Measurements from ENCODE around the gene GPC3.
A peak's percentile ranks its signal among the peaks of the same experiment; 100 is the strongest.
"Not testable (repeated sequence)": the region's sequence is repeated elsewhere in the genome, so short reads cannot be mapped to it uniquely, and the experiment has no call there.

The GPC3 gene

DNA sequence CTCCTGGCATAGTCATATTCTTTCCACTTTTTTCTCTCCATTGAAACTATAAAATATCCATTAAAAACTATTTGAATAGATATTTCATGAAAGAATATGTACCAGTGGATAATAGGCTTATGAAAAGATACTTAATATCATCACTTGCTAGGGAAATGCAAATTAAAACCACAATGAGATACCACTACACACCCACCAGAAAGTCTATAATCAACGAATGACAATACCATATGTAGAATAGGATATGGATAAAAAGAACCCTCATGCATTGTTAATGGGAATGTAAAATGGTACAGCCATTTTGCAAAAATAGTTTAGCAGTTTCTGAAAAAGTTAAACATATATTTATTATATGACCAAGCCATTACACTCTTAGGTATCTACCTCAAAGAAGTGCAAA lies 351.4 kb downstream of the GPC3 start:
- intact Hi-C loops (cut with DNase I), result no loop called here
- DNase-seq, result no peak

DNA sequence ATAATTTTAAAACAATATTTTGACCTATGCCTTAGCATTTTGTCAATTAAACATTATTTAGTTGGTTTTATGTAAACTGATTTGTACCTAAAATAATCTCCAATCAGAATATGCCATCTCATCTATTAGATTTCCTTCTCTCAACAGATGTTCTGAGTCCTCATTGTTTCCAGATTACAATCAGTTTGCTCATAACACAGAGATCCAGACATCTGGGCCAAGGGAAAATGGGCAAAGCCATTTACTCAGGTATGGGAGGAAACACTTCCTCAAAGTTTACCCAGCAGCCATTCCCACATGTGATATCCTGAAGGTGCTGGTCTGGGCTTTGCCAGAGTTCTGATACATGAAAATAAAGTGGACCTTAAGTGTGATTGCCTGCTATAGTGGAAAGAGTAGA lies 352.2 kb downstream of the GPC3 start:
- no peak for DNase-seq
- intact Hi-C loops (cut with DNase I), result no loop called here

DNA sequence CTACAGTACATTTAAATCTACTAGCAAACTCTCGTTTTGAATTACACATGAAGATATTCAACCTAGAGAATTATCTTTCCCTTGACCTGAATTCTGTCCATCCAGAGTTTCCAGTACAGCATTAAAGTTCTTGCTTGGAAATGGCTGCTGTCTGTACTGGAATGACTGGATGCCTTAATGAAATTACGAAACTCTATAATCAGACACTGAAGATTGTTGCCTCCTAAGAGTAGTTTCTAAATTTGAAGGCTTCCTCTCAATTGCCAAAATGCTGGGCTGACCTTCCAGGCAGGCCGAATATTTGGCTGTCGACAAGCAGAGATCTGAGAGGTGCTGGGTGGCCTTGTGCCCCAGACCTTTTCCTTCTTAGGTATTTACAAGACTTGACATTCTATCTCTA lies 355.0 kb downstream of the GPC3 start:
- DNase-seq, result no peak
- intact Hi-C loops (cut with DNase I), result no loop called here

DNA sequence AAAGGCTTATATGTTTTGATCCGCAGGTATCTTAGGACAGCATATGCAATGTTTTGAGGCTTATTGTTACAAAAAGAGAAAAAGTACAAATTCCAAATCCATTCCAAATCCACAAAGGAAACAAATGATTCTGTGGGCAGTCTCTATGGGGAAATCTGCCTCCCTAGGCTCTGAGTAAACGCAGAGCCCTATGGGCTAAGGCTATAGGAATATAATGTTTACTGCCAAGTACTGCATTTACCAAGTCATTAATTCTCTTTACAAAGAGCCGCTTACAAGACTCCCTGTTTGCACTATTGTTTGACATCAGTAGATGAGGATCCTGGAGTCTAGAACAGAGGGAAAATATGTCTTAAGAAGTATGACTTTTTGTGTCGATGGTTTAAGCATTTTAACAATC lies 357.7 kb downstream of the GPC3 start:
- DNase-seq, result no peak
- intact Hi-C loops (cut with DNase I), result no loop called here

DNA sequence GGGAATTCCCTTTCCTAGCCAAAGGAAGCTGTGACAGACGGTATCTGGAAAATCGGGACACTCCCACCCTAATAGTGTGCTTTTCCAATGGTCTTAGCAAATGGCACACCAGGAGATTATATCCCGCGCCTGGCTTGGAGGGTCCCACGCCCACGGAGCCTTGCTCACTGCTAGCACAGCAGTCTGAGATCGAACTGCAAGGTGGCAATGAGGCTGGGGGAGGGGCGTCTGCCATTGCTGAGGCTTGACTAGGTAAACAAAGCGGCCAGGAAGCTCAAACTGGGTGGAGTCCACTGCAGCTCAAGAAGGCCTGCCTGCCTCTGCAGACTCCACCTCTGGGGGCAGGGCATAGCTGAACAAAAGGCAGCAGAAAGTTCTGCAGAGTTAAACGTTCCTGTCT lies 364.0 kb downstream of the GPC3 start:
- peak in 1 of 10 donors; percentile 71 for DNase-seq
- intact Hi-C loops (cut with DNase I), result not testable (repeated sequence)

DNA sequence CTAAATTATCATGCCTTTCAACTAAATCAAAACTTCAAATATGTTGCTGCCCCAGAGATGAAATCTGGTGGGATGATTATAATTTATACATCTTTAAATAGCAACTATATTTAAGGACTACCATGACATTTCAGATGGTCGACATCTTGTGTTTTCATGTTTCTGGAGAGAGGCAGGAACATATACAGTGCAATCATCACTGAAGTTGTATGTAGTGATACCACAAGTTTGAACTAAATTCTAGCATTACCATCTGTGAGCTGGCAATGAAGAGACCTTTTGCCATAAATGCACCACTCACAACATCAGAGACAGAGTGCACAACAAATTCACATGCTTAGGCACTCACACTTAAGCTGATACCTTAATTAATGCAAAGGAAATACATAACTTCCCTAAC lies 373.7 kb downstream of the GPC3 start:
- intact Hi-C loops (cut with DNase I), result no loop called here
- no peak for DNase-seq

DNA sequence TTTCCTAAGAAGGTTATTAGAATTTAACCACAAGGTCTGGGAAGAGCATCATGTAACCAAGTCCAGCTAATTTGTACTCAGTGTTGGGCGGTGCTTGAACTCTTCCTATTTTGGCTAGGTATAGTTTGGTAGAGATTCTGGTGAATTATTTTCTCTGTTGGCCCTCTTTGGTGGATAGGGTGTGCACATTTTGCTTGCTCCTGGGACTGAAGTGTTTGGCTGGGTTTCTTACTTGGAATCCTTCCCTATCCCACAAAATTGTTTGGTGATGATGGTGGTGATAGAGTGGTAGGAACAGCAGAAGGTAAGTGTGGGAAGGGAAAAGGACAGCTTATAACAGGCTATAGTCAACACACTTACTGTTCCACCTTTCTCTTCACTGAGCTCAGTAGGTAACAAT lies 375.3 kb downstream of the GPC3 start:
- DNase-seq, result no peak
- intact Hi-C loops (cut with DNase I), result no loop called here

DNA sequence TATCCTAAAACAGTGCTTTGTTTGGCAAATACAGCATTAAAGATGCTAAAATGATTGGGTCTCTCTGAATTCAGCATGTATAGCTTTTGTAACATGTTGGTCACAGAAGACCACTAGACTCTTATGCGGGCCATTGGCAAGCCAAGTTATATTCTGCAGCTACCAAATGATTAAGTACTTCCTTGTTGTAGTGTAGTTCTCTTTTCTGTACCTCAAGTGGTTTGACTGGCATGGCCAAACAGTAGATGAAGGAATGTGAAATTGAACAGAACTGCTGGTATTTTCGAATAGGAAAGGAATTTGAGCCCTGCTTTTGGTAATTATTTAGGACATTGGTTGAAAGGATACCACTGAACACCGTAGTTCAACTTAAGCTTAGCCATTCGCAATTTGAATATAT lies 376.2 kb downstream of the GPC3 start:
- DNase-seq, result no peak
- intact Hi-C loops (cut with DNase I), result no loop called here

DNA sequence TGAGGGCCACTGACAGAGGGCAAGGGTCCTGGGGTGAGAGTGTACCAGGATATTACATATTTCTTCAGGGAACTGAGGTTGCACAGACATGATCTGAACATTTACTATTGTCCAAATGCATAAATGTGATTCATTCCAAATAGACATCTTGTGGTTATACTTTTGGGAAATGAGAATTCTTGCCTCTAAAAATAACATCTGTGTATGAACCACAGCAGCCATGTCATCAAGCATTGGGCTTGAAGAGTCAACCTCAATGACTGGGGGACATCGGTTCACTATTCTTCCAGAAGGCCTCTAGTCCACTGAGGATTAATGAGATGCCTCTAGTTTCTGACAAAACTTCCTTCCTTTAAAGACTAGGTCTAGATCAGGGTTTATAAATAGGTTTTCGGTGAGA lies 377.0 kb downstream of the GPC3 start:
- intact Hi-C loops (cut with DNase I), result no loop called here

DNA sequence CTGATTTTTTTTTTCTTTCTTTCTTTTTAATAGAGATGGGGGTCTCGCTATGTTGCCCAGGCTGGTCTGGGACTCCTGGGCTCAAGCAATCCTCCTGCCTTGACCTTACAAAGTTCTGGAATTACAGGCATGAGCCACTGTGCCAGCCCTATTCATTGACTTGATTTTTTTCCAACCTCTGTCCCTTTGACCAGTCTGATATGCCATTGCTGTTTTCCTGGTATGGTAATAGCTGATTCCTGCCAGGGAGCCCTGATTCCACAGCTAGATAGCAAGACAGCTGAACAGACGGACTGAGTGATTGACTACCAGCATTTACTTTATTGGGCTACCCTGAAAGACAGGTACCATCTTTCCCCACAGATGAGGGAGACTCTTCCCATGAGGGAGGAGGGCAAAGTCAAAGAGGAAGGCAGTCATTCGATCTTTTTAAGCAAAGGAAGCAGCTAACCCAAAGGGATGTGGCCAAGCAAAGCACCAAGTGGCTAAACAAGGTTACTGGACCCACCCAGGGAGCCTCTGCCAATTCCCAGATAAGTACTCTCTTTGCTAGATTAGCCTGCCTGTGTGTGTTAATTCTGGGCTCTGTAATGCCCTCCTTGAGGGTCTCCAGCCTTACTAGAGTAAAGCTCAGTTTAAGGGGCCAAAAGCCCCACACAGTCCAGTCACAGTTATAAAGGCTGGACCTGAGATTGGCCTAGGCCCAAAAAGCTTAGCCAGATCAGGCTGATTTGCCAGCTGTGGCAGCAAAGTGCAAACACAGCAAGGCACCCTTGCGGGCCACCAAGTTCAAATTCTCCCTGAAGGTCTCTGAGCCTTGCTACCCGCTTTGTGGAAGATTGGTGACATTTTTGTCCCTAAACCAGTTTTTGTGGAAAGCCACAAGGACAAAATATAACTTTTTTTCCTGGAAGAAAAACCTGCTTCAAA lies 377.7 kb downstream of the GPC3 start:
- DNase-seq, result no peak
- intact Hi-C loops (cut with DNase I), result no loop called here

More for the DNA sequence above, 377.0 kb downstream of the GPC3 start:
- DNase-seq, result no peak

DNA sequence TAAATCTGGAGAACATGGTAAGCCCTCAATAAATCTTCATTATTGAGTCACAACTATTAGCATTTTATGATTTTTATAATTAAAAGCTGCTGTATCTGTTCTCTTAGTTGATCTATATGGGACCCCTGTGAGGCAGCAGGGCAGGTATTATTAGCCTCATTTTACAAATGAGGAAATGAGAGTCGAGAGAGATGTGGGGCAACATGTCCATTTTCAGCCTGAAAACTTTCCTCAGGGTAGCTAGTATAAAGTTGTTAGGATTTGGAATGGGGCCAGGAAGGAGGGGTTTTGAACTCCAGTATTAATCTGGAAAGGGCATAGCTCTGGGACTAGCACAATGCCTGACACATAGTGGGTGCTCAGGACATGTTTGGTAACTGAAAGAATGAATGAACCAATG lies 378.4 kb downstream of the GPC3 start:
- no peak for DNase-seq
- intact Hi-C loops (cut with DNase I), result no loop called here

DNA sequence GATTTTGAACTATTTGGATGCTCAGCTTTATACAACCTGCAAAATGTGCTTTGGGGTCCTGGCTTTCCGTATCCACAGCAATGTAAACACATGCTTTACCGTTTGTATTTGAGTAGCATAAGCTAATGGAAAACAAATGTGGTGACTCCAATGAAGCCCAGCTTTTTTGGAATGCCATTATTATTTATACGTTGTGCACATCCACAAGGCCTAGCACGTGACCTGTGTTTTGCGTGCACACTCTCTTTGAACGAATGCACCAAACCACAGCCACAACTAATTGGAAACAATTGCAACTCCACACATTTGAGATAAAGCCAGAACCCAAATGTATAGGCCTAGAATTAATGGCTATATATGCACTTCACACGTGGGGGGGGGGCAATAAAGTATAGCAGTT lies 380.6 kb downstream of the GPC3 start:
- intact Hi-C loops (cut with DNase I), result no loop called here
- no peak for DNase-seq

DNA sequence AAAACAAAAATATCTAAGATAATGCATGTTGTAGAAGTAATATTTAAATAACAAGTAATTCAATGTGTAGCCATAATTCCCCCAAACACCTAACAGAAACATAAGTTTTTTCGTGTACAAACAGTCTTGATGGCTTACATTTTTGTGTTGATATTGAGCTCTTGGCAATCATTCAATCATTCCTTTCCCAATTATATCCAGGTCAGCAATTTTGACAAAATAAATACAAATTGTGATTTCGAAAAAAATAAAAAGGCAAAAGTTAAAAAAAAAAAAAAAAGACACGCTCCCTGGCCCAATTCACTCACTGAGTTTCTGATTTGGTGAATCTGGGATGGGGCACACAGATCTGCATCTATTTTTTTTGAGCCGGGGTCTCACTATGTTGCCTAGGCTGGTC lies 382.5 kb downstream of the GPC3 start:
- no peak for DNase-seq
- intact Hi-C loops (cut with DNase I), result no loop called here

DNA sequence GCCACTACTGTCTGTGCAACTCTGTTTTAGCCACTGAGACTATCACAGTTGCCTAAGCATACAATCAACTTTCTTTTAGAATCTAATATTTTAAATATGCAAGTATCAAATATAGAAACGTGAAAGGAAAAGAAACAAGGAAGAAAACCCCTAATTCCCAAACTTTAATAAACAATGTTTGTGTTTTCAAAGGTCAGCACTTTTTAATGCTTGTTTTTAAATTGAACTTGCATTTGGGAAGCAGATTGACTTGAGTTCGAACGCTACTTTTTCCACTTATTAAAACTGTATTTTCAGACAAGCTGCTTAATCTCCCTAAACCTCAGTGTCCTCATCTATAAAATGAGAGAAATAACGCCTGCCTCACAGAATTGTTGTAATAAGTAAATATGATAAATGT lies 384.3 kb downstream of the GPC3 start:
- DNase-seq, result no peak
- intact Hi-C loops (cut with DNase I), result no loop called here

DNA sequence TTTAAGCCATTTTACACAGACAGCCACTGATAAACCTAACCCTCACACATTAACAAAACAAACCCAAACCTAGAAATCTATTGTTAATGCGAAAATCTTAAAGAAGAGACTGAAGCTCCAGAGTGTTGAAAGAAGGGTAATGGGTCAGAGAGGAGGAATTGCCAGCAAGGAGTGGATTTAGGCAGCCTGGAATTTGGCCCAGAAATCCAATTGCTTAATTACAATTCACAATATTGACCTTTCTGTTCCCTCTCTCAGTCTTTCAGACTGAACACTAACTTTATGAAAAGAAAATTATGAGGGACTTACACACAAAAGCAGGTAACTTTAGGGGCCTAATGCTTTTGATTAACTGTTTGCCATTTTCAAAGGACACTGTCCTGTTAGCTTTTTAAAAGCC lies 384.9 kb downstream of the GPC3 start:
- no peak for DNase-seq
- intact Hi-C loops (cut with DNase I), result no loop called here

DNA sequence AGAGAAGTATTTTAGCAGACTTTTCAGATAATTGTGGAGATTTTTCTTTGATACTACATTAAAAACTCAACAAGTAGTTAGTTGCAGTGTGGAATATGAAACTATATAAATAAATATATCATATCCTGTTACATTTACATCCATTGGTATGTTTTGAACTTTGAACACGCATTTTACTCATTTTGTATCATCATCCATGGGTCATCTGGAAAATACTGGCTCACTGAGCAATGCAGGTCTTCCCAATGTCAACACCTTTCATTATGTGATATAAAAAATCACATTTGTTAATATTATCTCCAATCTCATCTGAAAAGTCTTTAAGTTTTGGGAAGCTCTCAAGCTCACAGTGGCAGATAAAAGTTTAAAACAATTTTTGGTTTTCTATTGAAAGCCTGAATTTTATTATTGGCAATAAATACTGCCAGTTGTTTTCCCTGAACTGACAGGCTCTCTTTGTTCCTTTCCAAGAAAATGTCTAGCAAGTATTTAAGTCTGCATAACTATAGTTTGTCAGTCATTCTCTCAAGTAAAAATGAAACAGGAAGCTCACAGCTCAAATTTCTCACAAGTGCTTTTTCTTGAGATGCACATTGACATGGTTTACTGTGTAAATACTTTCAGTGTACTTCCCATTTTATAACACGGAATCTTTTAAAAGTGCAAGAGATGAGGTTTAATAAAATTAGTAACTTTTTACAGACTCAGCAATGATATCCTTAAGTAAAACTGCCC lies 386.6 kb downstream of the GPC3 start:
- intact Hi-C loops (cut with DNase I), result no loop called here
- DNase-seq, result no peak

DNA sequence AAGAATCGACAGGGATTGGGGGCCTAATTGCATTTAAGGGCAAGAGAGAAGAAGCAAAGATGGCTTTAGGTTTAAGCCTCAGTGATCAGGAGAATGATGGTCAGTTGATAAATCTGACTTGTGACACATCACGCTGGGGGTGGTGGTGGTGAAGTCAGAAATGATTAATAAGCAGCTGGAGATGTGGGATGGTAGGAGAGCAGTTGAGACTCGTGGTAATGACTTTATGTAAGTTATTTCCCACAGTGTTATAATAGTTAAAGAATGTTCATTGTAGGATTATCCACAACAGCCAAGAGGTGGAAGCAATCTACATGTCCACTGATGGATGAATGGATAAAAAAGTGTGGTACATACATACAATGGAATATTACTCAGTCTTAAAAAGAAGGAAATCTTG lies 391.2 kb downstream of the GPC3 start:
- intact Hi-C loops (cut with DNase I), result no loop called here
- no peak for DNase-seq

DNA sequence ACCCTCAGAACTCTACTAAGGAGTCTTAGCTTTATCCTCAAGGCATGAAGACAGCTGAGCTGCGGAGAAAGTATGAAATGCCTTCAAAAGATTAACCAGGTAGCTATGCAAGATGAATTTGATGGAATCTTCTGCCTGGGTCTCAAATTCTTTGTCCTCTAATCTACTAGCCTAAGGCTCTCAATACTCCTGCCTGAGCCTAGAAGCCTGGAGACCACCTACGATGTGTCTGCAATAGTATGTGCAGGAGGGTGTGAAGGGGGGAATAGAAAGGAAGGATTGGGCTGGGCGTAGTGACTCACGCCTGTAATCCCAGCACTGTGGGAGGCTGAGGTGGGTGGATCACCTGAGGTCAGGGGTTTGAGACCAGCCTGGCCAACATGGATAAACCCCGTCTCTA lies 391.9 kb downstream of the GPC3 start:
- intact Hi-C loops (cut with DNase I), result no loop called here
- no peak for DNase-seq

DNA sequence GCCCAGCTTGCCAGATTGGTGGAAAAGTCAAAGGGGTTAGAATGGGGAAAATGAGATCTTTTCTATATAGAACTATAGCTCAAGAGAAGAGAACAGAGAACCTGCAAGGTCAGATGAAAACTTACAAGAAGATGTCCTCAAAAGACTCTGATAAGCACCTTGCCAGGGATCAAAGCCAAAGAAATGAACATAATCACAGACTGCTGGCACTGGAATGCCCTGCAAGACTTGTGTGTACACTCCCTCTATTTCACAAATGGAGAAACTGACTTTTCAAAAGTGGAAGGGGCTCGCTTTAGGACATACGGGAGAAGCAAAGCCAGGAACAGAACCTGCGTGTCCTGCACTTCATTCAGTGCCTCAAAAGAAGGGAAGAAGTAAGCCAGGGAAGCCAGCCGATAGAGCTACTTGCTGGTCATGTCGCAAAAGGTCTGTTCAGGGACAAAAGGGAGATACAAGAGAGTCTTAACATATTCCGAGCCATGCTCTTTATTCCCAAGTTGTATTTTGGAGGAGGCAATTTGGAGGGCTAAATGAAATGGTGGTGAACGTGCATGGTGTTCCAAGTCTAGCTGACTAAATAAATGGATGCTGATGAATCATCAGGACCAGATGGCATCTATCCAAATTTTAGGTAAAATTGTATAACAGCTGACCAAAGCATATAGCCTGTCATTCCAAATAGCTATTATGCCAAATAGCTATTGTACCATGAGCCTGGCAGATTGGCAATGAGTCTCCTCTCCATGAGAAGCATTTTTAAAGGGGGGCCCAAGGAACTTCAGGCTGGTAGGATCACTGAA lies 394.5 kb downstream of the GPC3 start:
- DNase-seq, result no peak
- intact Hi-C loops (cut with DNase I), result no loop called here

DNA sequence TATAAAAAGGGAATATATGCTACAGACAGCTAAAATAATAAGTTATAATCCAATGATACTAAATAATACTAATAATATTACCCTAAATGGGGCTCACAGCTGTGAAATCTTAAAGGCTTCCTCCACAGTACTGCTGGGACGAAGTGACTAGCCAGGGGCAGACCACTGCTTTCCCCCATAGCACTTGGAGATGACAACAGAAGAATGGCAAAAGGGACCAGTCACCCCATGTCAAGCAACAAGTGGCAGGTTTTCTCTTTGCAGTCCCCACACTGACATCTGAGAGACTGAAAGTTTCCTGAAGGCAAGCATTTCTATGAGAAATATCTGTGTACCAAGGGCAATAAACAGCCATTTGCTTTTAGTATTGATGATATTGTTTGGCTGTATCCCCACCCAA lies 396.6 kb downstream of the GPC3 start:
- DNase-seq, result no peak
- intact Hi-C loops (cut with DNase I), result no loop called here

DNA sequence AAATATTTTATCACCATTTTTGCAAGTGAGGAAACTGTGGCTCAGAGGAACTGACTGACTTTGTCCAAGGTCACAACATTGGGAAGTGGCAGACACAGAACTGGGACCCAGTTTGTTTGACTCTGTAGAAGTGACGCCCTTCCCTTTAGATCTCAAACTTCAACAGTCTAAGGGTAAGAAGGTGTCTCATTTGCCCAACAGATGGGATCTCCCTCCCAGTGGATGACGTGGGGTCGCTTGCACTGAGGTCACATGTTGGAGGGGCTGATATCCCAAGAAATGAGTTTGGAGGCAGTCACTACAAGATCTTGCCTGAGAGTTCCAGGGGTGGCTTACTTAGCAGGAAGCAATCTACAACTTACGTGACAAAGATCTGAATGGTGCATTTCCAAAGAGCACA lies 397.6 kb downstream of the GPC3 start:
- intact Hi-C loops (cut with DNase I), result no loop called here
- no peak for DNase-seq

Data from posterior cingulate gyrus (tissue), 11 donors.